ENCODE results near the gene RNF43.

RNF43 gene

GRCh38 chr17:58391302-58391984, 25.9 kb downstream of the RNF43 start:
- no peak for TF ChIP-seq CTCF (conservative IDR thresholded peaks at IDR 0.05; ENCODE audit: control insufficient read depth, insufficient read depth, low read depth, low read length)
- H3K4me3 ChIP-seq (ENCODE audit: control insufficient read depth, low read depth, low read length), result no peak overlapping the region
- DNase-seq (ENCODE audit: low read depth), result no peak

- no peak for DNase-seq (ENCODE audit: low read depth)
- no peak for TF ChIP-seq CTCF (conservative IDR thresholded peaks at IDR 0.05; ENCODE audit: control insufficient read depth, insufficient read depth, low read depth, low read length)
- H3K4me3 ChIP-seq (ENCODE audit: control insufficient read depth, low read depth, low read length), result no peak overlapping the region
Observed at GRCh38 chr17:58390884-58391283, 26.4 kb downstream of the RNF43 start.

- DNase-seq (ENCODE audit: low read depth), result peak; percentile 6
- TF ChIP-seq CTCF (conservative IDR thresholded peaks at IDR 0.05; ENCODE audit: control insufficient read depth, insufficient read depth, low read depth, low read length), result no peak
- H3K4me3 ChIP-seq (ENCODE audit: control insufficient read depth, low read depth, low read length), result no peak overlapping the region
Observed at GRCh38 chr17:58388302-58389190, 28.8 kb downstream of the RNF43 start.

- no peak for DNase-seq (ENCODE audit: low read depth)
- no peak for TF ChIP-seq CTCF (conservative IDR thresholded peaks at IDR 0.05; ENCODE audit: control insufficient read depth, insufficient read depth, low read depth, low read length)
- no peak overlapping the region for H3K4me3 ChIP-seq (ENCODE audit: control insufficient read depth, low read depth, low read length)
Observed at GRCh38 chr17:58387834-58388233, 29.5 kb downstream of the RNF43 start.

- no peak for TF ChIP-seq CTCF (conservative IDR thresholded peaks at IDR 0.05; ENCODE audit: control insufficient read depth, insufficient read depth, low read depth, low read length)
- DNase-seq (ENCODE audit: low read depth), result no peak
- H3K4me3 ChIP-seq (ENCODE audit: control insufficient read depth, low read depth, low read length), result no peak overlapping the region
Observed at GRCh38 chr17:58386708-58387107, 30.6 kb downstream of the RNF43 start.

GRCh38 chr17:58385359-58385899, 31.9 kb downstream of the RNF43 start:
- TF ChIP-seq CTCF (conservative IDR thresholded peaks at IDR 0.05; ENCODE audit: control insufficient read depth, insufficient read depth, low read depth, low read length), result no peak
- no peak overlapping the region for H3K4me3 ChIP-seq (ENCODE audit: control insufficient read depth, low read depth, low read length)
- no peak for DNase-seq (ENCODE audit: low read depth)
